Activated CD8-positive, alpha-beta memory T cell treated with anti-CD3 and anti-CD28 coated beads, Interleukin-2, amount 50 U/mL, for 24 hours (primary cell): ENCODE data around the gene KLKB1.
"Not testable (repeated sequence)": the region's sequence is repeated elsewhere in the genome, so short reads cannot be mapped to it uniquely, and the experiment has no call there.

Source experiments
- DNase-seq: peaks from one replicate; pipeline ENCODE4 v3.0.0-alpha.2; 2020; ENCODE audit errors: extremely low read depth

KLKB1 gene

DNA sequence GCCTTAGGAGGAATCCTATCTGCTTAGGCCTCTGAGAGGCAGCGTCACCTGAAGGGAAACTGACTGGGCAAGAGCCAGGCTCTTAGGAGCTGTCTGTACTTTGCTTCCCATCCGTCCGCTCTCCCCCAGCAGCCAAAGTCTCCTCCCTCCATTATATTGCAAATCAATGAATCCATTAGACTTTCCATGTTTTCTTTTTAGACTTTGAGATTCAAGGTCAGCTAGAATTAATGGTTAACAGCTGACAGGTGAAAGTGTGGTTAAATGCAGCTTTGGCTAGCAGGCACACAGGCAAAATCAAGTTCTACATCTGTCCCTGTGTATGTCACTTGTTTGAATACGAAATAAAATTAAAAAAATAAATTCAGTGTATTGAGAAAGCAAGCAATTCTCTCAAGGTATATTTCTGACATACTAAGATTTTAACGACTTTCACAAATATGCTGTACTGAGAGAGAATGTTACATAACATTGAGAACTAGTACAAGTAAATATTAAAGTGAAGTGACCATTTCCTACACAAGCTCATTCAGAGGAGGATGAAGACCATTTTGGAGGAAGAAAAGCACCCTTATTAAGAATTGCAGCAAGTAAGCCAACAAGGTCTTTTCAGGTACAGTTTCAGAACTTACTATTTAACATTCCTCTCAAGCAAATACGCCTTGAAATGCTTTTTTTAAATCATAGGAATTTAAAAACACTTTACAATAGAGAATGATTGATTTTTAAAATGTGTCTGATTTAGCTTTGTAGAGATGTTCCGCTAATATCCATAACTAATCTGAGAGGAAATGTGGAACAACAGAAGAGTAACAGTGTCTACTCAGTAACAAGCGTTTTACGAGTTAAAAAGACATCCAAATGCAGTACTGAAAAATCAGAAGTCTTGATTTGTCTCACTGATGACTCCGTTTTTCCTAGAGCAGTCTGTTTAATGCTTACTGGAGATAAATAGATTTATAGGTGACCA lies 38.7 kb downstream of the KLKB1 start, which contains the start of gene F11:
TSS of gene F11 (plus strand) at position 507 of the 970 bp plus-strand sequence. CDS start 948 bp downstream, outside the sequence.
- DNase-seq, result no peak

DNA sequence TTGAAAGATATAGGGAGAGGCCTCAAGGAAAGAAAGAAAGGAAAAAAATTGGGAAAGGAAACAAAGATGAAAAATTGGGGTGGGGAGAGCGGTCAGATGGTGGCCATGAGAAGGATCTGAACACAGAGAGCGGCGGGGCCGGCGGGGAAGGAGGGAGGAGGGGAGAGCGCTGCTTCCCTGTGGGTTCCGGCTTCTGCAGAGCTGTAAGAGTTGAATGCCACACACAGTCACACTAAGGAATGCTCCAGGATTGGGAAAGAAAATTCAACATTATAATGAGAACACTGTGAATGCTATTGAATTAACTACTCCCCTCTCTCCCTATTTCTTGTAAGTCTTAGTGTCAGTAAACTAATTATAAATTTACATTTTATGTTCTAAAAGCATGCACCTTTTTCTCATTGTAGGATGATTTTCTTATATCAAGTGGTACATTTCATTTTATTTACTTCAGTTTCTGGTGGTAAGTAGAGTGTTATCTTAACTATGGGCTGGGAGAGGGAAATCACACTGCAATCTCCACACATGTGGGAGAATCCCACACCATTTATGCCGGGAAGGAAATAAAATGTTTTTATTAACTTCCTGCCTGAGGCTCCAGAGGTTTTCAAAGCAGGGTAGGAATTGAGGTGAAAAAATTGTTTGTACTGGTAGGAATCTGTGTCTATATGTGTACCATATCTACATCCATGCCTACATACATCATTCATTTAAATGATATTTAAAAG lies 39.6 kb downstream of the KLKB1 start:
- DNase-seq, result no peak

DNA sequence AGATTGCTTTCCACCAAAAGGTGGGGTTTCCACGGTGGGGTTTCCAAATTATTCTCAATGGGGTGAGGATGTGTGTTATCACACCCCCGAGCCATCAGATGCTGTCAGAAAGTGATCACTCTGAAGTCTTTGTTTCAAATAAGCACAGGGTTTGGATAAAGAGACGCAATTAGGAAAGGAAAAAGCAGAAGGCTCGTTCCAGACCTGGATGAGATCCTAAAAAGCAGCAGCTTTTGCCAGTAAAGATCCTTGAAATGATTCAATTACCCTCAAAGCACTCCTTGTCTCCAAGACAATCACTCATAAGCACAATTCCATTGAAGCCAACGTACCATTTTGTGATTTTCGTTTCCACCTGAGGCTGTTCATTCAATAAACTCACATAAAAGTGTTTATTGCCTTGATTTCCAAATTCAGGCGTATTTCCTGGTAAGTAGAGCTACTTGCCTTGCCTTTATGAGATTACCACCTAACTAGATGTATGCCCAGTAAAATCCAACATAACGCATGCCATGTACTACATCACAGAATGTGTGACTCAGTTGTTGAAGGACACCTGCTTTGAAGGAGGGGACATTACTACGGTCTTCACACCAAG lies 43.9 kb downstream of the KLKB1 start:
- DNase-seq, result no peak

DNA sequence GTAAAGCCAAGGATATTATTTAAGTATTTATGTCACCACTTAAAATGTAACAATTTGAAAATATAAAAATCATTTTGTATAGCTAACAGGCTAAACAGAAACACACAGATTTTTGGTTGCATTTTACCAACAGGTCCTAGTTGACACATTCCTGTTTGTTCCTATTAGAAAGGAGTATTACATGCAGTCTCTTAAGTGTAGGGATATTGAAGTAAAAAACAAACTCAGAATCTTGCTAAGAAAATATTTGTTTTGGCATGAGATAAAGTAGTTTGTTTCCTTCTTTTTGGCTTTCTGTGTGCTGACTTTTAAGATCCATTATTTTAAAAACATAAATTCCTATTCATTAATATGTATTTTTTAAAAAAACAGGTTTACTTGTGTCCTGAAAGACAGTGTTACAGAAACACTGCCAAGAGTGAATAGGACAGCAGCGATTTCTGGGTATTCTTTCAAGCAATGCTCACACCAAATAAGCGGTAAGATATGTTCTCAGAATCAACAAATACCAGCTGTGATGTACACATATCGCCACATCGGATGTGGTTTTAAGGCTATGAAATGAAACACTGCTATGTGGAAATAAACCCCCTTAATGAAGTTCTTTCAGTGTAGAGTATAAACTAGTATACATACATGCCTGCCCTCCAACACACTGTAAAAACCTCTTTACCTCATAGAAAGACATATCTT lies 45.5 kb downstream of the KLKB1 start:
- no peak for DNase-seq

DNA sequence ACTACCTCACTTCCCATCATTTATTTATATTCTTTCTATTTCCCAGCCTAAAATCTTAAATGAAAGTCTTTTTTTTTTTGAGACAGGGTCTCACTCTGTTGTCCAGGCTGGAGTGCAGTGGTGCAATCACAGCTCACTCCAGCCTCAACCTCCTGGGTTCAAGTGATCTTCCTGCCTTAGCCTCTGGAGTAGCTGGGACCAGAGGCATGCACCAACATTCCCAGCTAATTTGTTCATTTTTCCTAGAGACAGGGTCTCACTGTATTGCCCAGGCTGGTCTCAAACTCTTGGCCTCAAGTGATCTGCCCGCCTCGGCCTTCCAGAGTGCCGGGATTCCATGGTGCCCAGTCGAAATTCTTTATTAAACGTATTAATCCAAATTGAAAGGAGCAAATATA lies 46.1 kb downstream of the KLKB1 start:
- DNase-seq, result not testable (repeated sequence)

DNA sequence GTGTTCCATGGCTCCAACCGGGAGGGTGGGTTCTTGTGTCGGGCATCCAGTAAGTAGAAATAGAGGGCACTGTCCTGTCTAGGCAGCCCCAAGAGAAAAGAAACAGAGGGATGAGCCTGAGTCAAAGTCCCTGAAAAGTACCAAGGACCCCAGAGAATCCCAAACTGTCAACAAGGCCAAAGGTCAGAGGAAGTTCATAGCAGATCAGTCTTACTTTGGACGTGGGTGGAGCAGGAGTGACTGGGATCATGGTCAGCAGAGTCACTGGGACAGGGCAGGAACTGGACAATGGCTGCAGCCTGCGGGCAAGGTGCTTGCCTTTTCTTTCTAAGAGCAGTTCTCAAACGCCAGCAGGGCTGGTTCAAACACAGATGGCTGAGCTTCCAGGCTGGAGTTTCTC lies 56.0 kb downstream of the KLKB1 start:
- DNase-seq, result no peak

DNA sequence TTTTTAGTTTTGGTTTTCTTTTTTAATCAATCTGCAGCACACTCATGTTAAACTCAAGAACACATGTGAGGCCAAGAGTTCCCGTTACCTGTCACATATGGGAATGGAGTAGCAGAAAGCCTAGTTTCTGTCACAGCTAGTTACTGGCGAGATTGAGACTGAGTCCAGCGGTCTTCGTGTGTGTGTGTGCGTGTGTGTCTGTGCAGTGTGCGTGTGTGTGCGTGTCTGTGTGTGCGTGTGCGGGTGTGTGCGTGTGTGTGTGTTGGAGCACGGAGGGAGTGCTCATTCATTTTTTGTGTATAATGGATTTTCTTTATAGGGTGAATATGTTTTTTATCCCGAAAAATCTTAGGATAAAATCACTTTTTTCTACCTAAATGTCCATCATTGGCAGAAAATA lies 57.8 kb downstream of the KLKB1 start:
- DNase-seq, result no peak

DNA sequence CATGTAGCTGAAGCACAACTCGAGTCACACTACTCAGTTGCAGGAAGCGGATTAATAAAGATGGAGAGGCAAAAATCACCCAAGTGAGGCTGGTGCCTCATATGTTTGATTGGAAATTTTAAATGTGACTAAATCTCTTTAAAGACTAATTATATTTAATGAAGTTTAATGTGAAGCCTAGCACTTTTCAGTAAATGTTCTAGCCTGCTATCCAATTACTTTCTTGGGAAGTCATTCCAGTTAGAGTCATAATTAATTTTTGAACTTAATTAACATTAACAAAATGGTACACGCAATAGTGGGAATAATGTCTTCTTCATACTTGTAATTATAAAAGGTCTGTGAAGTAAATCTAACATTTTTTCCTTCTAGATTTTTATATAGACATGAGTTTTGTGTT lies 59.3 kb downstream of the KLKB1 start:
- DNase-seq, result no peak

DNA sequence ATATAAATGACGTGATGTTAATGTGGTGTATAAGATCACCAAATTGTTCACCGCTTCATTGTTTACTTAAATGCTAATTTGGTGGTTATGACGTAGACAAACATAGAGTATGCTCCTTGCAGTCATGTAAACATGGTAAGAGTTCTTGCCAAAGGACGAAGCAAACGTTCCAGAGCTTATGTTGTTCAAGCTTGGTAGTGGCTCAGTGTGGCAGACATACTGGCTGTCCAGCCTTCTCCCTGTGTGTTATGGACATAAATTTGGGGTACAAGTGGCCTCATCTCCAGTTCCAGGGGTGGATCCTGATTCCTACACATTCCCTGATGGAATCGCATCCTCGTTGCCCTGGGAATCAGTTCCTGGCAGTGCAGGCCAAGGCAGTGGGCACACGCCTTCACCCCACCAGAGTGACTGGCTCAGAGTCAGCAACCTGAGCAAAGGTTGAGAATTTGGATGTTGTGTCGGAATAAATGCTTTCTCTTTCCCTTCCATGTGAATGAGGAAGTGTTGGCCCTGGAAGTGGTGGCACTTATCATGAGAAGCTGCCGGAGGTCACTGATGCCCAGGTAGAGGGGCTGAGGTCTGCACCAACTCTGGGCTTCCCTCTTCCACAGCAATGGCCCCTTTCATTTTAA lies 64.1 kb downstream of the KLKB1 start:
- DNase-seq, result no peak

DNA sequence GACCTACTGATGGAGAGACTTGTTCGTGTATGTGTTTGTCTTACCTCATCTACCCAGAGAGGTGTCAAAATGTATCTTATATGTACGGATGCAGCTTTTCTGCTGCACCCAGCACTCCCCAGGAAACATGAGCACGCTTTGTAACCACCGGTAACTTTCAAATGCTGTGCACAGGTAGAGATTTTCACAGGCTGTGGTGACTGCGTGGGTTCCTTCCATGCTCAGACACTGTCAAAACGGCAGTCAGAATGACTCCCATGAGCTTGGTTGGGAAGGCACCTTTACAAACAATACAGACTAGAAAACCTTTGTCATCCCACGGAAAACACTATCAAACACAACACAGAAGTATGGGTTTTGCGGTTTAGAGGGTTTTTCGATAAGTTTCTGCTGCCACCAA lies 66.9 kb downstream of the KLKB1 start:
- no peak for DNase-seq

DNA sequence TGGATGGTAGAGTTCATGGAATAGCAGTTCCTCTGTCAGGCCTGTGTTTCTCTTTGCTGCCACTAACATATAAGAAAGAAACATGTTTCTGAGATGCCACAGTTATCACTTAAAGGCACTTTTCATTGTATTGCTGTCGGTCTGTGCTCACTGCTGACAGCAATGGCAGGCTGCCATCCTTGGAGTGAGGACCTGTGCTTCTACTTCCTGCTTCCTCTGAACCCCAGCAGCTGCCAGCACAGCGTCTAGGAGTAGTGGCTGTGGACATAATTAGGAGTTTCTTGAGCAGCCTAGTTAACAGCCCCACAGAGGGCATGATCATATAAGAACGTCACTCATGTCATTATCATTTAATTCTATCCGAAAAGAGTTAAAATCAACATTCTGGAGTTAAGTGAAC lies 69.2 kb downstream of the KLKB1 start:
- DNase-seq, result no peak

DNA sequence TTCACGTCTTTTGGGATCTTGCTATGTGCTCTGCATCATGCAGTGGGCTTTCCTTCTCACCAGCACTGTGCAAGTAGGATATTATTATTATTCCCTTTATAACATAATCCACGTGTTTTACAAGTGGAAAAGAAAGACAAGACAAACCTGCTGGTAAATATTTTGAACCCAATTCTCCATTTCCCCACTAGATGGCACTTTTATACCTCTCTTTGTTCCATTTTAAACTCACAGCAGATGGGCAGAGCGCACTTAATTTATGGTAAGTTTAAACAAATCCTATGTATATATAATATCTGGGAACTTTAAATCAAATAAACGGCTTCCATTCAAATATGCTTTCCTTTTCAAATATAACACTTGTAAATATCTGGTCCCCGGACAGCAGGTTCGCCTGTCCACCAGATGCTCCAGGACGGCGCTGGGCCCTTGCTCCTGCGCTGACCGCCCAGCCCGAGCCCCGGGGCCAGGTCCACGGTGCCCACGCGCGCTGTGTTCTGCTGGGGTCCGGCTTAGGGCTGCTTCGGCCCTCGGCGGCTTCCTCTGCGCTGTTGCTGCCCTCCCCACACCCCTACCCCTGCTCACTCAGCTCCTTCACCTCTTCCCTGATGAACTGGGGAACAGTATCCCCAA lies 69.8 kb downstream of the KLKB1 start:
- DNase-seq, result no peak

DNA sequence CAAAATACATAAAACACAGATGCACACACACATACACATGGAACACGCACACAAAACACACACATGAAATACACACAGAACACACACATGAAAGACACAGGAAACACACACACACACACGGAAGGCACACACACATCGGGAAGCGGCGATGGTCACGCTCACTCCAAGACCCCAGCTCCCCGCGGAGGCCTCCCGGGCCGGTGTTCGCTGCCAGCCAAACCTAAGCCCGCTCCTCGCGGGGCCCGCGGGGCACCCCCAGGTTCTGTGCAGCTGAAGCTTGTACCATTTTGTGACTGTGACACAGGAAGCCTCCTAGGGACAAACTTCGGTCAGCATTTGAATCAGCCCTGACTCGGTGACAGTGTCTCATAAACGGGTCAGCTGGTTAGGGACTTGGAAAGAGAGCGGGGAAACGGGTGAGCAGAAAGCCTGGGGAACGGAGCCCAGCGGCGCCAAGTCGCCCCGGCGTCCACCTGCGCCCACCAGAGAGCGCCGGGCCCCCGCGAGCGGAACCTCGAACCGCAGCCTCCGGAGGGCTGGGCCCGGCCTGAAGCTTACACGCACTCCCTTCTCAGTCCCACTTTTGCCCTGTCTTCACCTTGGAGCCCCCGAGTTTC lies 70.8 kb downstream of the KLKB1 start:
- DNase-seq, result no peak

DNA sequence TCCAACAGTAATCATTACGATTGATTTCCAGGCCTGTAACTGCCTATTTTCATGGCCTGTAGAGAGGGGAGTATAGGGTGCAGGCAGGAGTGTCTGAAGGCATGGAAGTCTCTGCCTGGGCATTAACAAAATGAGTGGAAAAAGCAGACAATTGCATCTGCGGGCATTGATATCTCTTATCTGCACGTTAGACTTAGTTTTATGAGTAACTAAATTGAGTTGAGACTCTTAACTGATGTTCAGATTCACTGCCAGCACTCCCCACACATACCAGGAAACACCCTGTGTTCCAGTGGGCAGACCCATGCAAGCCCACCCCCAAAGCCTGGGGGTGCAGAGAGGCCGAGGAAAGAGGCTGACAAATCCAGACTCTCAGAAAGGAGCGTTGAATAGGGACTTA lies 72.0 kb downstream of the KLKB1 start:
- DNase-seq, result no peak

DNA sequence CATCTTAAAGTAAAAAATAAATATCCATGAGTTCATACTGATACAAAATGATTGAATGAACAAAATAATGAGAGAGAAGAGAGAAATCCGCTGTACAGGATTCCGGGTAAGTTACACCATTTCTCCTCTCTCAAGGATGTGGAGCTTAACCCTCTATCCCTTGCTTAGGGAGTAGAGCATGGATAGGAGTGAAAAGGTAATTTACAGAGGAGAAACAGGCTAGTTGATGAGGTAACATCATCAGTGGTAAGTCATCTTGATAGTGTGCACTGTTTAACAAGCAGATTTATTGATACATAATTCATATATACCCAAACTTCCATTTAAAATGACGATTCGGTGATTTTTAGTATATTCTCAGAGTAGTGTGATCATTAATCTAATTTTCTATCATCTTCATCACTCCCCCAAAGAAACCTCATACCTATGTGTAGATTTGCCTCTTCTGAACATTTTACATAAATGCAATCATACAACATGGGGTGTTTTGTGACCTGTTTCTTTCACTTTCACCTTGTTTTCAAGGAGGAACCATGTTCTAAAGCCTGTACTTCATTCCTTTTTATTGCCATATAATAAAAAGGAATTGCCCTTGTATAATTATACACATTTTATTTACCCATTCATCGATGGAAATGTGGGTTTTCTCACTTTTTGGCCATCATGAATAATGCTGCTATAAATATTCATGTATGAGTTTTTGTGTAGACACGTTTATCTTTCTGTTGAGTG lies 73.5 kb downstream of the KLKB1 start:
- DNase-seq, result no peak

DNA sequence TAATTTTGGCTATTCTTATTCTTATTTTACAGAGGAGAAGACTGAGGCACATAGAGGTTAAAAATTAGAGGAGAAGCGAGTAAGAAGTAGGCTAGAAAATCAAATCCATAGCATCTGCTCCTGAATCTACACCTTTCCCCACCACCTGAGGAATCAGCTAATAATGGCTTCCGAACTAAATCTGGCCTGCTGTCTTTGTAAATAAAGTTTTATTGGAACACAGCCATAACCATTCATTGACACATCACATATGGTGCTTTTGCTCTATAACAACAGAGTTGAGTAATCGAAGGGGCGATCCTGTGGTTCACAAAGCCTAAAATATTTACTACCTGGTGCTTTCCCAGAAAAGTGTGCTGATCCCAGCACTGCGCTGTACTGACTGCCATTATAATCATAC lies 76.9 kb downstream of the KLKB1 start:
- DNase-seq, result no peak

DNA sequence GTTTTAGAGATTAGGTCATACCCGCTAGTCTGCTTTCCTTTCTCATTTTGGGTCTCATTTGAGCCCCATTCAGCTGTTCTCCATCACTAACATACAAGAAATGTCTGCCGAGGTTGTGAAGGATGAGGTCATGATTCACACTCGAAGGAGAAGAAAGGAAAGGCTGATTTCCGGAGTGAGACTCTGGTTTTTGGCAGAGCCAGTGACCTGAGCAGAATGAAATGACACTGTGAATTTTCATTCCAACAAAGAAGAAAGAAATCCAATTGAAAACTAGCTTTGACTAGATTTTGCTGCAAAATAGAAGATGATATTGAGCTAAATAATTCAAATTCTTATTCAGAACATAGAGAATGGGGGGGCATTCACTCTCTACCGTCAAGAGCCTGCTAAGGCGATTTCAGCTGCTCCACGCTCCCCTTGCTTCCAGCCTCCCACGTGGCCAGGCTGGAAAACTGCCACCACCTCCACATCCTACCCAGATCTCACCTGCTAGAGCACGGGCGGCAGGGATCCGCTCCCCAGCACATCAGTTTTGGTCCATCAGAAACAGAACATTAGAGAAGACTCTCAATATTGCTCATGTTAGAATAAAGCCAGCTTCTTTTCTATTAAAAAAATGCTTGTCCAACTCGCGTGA lies 77.7 kb downstream of the KLKB1 start:
- DNase-seq, result no peak

DNA sequence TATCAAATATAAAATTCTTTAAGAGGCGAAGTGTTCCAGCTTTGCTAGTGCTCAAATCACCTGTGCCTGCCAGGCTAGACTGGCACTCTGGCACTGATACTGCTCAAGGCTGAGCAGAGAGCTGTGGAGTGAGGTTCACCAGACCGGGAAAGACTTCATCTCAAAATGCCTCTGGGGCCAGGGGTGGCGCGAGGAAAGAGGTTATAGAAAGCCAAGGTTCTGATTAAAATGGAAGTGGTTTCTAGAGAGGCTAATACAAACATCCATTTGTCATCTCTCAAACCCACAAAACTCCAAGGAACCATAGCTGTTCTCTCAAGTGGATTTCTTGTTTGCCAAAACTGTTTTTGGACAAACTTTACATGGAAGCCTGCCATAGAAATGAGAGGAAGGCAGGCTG lies 80.2 kb downstream of the KLKB1 start:
- DNase-seq, result no peak

DNA sequence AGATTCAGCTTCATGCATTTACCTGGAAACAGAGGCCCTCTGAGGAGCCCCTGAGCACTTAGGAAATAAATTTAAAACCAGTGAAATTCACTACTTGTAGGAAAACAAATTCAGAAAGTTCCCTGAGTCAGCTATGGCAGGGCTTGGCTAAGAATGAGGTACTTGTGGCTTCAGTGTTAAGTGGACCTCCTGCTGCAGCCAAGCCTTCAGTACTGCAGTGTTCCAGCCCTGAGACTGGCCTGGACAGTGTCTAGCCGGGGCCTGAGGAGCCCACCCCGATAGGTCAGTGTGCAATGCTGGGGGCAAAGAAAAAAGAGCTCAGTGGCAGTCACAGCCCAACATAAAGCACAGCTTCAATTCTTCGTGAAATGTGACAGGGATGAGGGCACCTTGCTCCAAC lies 80.6 kb downstream of the KLKB1 start:
- DNase-seq, result no peak
